HL-60 (cell line): ENCODE results near the gene FAM236A.
"Not testable (repeated sequence)": the region's sequence is repeated elsewhere in the genome, so short reads cannot be mapped to it uniquely, and the experiment has no call there.

Source experiments
- DNase-seq, 2 experiments: peaks; one replicate each; pipeline ENCODE4 v3.0.0-alpha.2; 2010 to 2020; ENCODE audit warnings: low read depth in 1 of 2, low spot score in 1 of 2
- H3K27ac ChIP-seq: fragments of 250-450 bp; sonication (Bioruptor Pico); replicated peaks from 2 replicates; pipeline ENCODE4 v1.5.1; 2020; ENCODE audit warnings: mild to moderate bottlenecking, moderate library complexity
- H3K27me3 ChIP-seq: fragments of 250-450 bp; sonication (Bioruptor Pico); 2 replicates; pipeline ENCODE4 v1.5.1; 2021; ENCODE audit warnings: mild to moderate bottlenecking, moderate library complexity; ENCODE audit not compliant: insufficient read depth, poor library complexity, severe bottlenecking
- H3K4me3 ChIP-seq: replicated peaks from 2 replicates; pipeline ENCODE4 v1.5.1; 2011; ENCODE audit warnings: mild to moderate bottlenecking, control low read depth, low read length; ENCODE audit not compliant: insufficient read depth
- long read RNA-seq: library from polyadenylated mRNA; unstranded; transcript quantifications from one replicate; pipeline ENCODE4 v2.0.0, GENCODE V29; 2020

FAM236A gene
- long read RNA-seq, result 0 reads

DNA sequence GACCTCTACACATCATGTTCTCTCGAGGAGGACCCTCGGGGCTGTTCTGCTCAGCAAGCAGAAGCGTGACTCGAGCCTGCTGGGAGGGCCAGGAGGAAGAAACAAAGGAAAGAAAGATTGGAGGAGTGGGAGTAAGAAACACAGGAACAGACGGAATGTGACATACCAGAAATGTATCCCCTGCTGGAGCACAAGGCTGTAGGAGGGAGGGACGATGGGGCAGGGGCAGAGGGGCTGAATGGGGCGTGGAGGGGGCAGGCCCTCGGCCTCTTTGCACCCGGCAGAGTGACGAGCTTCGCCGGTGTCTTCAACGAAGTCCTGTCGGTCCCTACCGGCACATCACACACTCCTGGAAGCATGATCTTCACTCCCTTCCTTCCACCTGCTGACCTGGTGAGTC is at the start of gene FAM236A:
Gene FAM236A, plus strand, starts transcription at position 301 of the 400 bp plus-strand sequence. Its CDS starts 57 bp downstream, at position 358.
- H3K4me3 ChIP-seq, DNase-seq, H3K27ac ChIP-seq, H3K27me3 ChIP-seq: not testable (repeated sequence)

DNA sequence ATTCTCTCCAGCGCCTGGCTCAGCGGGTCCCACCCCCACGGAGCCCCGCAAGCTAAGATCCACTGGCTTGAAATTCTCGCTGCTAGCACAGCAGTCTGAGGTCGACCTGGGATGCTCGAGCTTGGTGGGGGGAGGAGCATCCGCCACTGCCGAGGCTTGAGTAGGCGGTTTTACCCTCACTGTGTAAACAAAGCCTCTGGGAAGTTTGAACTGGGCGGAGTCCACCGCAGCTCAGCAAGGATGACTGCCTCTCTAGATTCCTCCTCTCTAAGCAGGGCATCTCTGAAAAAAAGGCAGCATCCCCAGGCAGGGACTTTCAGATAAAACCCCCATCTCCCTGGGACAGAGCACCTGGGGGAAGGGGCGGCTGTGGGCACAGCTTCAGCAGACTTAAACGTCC is 48.3 kb upstream of the FAM236A start:
- DNase-seq, H3K27me3 ChIP-seq, H3K4me3 ChIP-seq, H3K27ac ChIP-seq: not testable (repeated sequence)

DNA sequence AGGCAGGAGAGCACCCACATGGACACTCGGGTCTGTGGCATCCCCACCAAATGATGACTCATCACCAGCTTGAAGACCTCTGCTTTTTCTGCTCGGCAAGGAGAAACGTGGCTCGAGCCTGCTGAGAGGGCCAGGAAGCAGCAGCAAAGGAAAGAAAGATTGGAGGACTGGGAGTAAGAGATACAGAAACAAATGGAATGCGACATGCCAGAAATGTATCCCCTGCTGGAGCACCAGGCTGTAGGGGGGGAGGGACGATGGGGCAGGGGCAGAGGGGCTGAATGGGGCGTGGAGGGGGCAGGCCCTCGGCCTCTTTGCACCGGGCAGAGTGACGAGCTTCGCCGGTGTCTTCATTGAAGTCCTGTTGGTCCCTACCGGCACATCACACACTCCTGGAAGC is 25.7 kb upstream of the FAM236A start, which contains the start of gene FAM236C:
Gene FAM236C, plus strand, starts transcription at position 301 of the 400 bp plus-strand sequence. CDS start 100 bp downstream, outside the sequence.
- H3K27ac ChIP-seq, H3K27me3 ChIP-seq, DNase-seq, H3K4me3 ChIP-seq: not testable (repeated sequence)

DNA sequence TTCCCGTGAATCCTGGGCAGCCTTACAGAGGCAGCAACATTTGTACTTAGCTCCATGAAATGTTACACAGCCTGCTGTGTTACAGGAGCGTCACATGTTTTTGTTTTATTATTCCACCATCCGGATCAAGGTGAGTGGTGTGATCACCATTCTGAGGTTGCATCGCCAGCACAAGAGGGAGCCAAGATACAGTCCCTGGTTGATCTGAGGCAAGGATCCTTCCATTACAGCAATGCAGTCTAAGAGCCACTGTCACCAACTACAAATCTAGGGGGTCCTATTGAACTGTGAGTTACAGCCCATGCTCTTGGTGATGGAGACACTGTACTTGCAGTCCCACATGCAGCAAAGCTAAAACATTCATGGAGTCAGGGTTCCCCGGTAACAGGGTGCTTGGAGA is 21.9 kb upstream of the FAM236A start:
- not testable (repeated sequence) for H3K27me3 ChIP-seq, H3K27ac ChIP-seq, H3K4me3 ChIP-seq
- DNase-seq, result peak in 1 of 2 experiments; percentile 0

DNA sequence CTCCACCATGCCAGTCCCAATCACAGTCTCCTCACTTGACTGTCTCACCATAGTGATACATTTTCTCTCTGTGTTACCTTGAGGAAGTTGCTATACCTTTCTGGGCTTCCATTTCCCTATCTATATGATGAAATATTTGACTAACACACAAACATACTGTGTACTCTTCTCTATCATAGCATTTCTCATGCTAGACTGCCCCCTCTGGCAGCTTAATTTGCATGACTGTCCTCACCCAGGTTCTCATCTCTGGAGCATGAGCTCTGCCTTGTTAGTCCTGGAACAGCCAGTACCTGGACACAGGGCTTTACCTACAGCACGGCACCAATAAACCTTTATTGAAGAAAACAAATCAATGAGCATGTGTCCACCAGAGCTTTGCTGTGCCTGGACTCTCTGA is 5.7 kb upstream of the FAM236A start:
- not testable (repeated sequence) for H3K4me3 ChIP-seq, DNase-seq, H3K27ac ChIP-seq, H3K27me3 ChIP-seq

DNA sequence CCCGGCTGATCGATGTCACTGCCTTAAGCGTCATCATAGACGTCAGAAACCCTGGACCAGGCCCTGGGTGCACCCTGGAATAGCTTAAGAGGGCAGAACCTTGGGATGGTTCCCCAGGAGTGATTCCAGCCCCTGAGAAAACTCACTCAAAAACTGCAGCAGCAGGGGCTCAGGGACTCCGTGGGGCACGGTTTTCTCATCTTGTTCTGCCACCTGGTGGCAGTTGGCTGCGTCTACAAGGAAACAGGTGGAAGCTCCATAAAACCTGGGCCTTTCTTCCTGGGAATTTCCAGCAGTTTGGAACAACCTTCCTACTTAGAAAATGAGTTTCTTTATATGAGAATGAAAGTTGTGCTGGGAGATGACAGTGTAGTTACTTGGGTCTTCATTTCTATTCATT is 1.6 kb upstream of the FAM236A start:
- H3K27me3 ChIP-seq, DNase-seq, H3K27ac ChIP-seq, H3K4me3 ChIP-seq: not testable (repeated sequence)

DNA sequence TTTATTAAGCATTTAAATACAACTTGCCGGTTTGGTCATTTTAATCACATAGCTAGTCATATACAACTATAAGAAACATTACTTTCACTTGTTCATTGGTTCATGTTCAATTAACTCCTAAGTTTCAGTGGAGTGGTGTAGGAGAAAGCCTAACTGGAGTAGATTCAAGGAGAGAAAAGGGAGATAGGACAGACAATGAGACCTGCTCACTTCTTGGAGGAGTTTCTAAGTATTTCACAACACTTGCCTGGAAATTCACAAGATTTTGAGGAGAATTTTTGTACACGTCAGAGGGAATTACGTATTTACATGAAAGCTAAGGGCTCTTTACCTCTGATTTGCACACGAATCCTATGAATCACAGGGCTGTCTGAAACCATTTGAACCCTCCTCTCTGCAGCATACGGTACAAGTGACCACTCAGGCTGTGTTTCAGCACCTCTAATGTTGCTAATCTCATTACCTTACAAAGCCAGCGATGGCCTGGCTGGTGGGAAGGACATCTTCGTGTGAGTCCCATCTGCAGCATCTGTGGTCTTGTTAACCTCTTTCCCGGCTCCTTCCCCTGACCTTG is 1.0 kb upstream of the FAM236A start:
- not testable (repeated sequence) for DNase-seq, H3K27ac ChIP-seq, H3K4me3 ChIP-seq, H3K27me3 ChIP-seq

DNA sequence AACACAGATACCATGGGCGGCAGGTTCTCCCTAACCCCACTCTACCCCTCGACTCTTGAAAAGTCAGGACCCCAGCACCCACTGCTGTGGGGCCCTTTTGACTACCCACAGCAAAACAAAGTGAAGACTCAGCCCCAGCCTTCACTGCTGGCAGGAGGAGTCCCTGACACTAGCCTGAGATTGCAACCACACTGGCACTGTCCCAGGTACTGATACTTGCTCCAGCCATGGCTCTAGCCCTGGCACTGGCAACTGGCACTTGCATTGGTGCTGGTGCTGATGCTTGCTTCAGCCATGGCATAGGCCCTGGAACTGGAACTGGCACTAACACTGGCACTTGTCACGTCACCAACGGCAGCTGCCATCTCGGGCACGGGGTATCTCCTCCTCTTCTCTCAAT is 4.3 kb downstream of the FAM236A start:
- not testable (repeated sequence) for H3K27me3 ChIP-seq, DNase-seq, H3K4me3 ChIP-seq, H3K27ac ChIP-seq

DNA sequence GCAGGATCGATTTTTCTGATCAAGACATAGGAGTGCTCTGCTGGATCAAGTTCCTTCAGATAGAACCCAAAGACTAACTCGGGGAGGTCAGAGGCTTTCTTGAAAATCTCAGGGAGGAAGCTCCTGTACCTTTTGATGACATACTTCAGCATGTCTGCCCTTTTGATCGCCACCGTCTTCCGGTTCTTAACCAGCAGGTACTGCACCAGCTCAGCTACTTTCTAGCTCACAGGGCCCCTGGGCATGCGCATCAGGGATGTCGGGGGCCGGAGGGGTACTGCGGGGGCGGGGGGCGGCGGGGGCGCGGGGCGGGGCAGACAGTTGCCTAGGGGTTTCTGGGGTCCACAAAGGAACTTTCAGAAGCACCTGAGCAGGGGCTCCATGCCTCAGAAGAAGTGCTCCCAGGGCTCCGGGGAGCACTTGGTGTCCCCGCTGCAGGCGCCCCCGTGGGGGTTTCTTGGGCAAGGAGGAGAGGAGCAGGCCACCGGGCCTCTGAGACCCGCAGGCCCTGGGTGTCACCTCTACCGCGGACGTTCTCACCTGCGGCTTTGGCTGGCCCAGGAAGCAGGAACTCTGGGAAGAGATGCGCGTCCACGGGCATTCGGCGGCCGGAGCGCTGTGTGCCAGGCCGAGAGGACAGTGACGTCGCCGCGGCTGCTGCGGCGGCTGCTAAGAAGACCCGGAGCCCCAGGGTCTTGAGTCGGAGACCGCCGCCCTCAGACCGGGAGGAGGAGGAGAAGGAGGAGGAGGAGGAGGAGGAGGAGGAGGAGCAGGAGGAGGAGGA is 5.2 kb downstream of the FAM236A start:
- DNase-seq, H3K27me3 ChIP-seq, H3K27ac ChIP-seq, H3K4me3 ChIP-seq: not testable (repeated sequence)

DNA sequence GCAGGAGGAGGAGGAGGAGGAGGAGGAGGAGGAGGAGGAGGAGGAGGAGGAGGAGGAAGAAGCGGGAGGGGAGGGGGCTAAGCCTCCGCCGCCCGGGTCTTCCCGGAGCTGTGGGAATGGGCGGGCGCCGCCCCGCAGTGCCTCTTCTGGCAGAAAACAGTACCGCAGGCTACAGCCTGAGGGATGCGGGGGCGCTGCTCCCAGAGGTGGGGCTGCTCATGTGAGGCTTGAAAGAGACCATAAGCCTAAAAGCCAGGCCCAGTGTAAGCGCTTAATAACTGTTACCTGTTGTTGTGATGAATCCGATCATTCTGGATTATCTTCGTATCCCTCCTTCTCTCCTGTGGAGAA is 5.8 kb downstream of the FAM236A start, which contains the start of gene DMRTC1:
Gene DMRTC1, minus strand, starts transcription at position 19 of the 351 bp plus-strand sequence. CDS start 68,143 bp downstream, outside the sequence.
- H3K27me3 ChIP-seq, H3K27ac ChIP-seq, H3K4me3 ChIP-seq, DNase-seq: not testable (repeated sequence)

DNA sequence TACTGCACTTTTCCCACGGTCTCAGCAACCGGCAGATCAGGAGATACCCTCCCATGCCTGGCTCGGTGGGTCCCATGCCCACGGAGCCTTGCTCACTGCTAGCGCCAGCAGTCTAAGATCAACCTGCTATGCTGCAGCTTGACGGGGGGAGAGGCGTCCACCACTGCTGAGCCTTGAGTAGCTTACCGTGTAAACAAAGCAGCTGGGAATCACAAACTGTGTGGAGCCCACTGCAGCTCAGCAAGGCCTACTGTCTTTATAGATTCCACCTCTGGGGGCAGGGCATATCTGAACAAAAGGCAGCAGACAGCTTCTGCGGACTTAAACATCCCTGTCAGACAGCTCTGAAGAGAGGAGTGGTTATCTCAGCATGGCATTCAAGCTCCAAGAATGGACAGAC is 22.0 kb downstream of the FAM236A start:
- H3K4me3 ChIP-seq, H3K27ac ChIP-seq, DNase-seq, H3K27me3 ChIP-seq: not testable (repeated sequence)

DNA sequence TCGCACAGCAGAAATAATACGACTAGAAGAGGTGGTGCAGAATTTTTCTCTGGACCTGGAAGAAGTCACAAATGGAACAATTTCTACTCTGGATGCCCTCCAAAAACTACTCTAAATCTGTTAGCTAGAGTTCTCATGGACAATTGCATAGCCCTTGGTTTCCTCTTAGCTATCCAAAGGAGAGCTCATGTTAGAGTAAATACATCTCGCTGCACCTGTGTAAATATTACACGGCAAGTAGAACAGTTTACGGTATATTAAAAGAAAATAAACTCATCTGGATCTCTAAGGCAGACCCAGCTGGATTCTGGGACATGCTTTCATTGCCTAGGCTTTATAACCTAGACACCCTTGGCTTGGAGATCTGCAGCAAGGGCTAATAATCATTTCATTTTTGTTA is 33.9 kb downstream of the FAM236A start:
- H3K27me3 ChIP-seq, H3K27ac ChIP-seq, H3K4me3 ChIP-seq, DNase-seq: not testable (repeated sequence)

DNA sequence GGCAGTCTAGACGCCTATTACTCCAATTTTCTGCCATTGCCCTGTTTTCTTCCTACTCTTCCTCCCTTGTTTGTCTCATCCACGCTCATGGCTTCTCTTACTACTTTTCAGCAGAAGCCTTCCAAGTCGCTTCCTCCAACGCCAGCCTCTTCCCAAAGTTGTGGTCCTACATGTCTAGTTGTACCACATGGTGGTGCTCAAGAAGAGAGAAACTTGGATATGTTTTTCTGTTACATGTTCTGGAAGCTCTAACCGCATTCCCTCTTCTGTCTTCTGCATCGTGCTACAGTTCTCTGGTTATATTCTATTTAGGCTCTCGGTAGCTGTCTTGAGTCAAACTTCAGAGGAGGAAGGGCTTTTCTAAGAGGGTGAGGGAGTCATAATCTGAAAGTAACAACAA is 36.9 kb downstream of the FAM236A start:
- not testable (repeated sequence) for DNase-seq, H3K4me3 ChIP-seq

DNA sequence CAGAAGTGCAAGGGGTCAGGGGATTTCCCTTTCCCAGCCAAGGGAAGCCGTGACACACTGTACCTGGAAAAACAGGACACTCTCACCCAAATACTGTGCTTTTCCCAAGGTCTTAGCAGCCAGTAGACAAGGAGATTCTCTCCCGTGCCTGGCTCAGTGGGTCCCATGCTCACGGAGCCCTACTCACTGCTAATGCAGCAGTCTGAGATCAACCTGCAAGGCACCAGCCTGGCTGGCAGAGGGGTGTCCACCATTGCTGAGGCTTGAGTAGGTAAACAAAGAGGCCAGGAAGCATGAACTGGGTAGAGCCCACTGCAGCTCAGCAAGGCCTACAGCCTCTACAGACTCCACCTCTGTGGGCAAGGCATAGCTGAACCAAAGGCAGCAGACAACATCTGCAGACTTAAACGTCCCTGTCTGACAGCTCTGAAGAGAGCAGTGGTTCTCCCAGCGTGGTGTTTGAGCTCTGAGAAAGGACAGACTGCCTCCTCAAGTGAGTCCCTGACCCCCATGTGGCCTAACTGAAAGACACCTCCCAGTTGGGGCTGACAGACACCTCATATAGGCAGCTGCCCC is 43.0 kb downstream of the FAM236A start:
- not testable (repeated sequence) for H3K4me3 ChIP-seq, H3K27me3 ChIP-seq, H3K27ac ChIP-seq, DNase-seq

More for the DNA sequence above, 36.9 kb downstream of the FAM236A start:
- H3K27me3 ChIP-seq, H3K27ac ChIP-seq: not testable (repeated sequence)
